Measurements from ENCODE around the gene MRPS18A.

The MRPS18A gene

DNA sequence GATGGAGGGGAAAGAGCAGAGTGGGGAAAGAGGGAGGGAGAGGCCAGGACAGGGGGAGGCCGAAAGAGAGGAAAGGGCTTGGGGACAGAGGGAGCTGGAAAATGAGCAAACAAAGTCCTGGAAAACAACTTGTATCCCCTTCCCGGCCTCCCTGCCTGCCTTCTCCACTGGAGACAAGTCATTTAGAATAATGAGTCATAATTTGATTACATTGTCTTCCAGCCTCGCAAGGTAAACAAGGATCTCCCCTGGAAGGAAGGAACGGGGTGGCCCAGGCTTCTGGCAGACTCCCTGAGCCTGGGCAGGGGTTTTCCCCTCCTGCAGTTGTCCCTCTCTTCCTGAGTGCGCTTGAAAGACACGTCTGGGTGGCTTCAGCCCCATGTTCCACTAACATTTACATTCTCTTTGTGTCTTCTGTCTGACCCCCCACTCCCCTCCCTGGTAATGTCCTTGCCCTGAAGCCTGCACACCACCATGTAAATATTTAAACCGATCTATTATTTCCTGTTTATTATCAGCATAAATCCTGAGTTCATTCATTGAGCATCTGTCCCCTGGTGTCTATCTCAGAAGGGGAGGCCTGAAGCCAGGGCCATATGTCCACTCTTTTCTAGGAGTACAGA, 12.1 kb upstream of the MRPS18A start:
- no peak overlapping the region for H3K27ac ChIP-seq
- no peaks in the 10 kb centered on the region for H3K36me3 ChIP-seq
- no peaks in the 10 kb centered on the region for H3K9me3 ChIP-seq
- no peak overlapping the region for H3K4me3 ChIP-seq (ENCODE audit: low read depth in 1 of 2, low read length in 1 of 2)
- no peaks in the 10 kb centered on the region for H3K4me1 ChIP-seq (ENCODE audit: control insufficient read depth in 1 of 2, insufficient read depth in 1 of 2, low read depth in 1 of 2, low read length in 1 of 2)
- TF ChIP-seq, protein P1, sequence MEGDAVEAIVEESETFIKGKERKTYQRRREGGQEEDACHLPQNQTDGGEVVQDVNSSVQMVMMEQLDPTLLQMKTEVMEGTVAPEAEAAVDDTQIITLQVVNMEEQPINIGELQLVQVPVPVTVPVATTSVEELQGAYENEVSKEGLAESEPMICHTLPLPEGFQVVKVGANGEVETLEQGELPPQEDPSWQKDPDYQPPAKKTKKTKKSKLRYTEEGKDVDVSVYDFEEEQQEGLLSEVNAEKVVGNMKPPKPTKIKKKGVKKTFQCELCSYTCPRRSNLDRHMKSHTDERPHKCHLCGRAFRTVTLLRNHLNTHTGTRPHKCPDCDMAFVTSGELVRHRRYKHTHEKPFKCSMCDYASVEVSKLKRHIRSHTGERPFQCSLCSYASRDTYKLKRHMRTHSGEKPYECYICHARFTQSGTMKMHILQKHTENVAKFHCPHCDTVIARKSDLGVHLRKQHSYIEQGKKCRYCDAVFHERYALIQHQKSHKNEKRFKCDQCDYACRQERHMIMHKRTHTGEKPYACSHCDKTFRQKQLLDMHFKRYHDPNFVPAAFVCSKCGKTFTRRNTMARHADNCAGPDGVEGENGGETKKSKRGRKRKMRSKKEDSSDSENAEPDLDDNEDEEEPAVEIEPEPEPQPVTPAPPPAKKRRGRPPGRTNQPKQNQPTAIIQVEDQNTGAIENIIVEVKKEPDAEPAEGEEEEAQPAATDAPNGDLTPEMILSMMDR (IDR thresholded peaks at IDR 0.05): no peak
- peaks cover 37% of the 10 kb centered on the region for H3K27me3 ChIP-seq

DNA sequence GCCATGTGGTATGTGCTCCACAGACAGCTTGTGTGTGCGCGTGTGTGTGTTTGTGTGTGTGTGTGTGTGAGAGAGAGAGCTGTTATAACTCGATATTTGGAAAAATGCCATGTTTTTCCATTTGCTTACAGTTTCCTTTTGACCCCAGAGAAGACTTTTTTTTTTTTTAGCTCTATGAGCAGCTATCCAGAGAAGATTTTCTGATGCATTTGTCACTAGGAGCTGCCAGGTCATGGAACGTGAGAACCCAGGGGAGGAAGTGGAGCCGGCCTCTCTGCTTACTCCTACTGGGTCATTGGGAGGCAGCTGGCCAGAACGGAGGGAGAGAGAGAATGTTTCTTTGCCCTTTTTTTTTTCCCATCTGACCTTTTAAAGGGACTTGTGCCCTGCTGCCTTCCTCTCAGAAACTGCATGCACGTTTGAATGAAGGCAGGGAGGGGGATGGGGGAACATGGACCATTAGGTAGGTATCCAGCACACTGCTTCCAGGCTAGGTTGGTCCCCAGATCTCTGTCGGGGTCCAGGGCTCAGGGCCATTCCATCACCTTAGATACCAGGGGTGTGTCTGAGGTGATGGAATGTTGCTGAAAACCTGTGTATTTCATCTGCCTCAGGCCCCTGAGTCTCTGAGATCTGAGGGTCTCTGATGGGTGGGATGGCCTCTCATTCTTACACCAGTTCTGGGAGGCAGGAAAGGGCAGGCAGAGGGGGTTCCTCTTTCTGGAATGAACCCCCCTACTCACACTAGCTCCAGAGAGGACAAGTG, 11.2 kb upstream of the MRPS18A start:
- Histone ChIP-seq H3K4me3 (ENCODE audit: low read depth in 1 of 2, low read length in 1 of 2) (no peak overlapping the region), H3K4me1 (ENCODE audit: control insufficient read depth in 1 of 2, insufficient read depth in 1 of 2, low read depth in 1 of 2, low read length in 1 of 2) (no peaks in the 10 kb centered on the region), H3K27ac (no peak overlapping the region), H3K36me3 (no peaks in the 10 kb centered on the region), H3K9me3 (no peaks in the 10 kb centered on the region), H3K27me3 (peaks cover 32% of the 10 kb centered on the region)
- TF ChIP-seq, protein P1 (IDR thresholded peaks at IDR 0.05): no peak

DNA sequence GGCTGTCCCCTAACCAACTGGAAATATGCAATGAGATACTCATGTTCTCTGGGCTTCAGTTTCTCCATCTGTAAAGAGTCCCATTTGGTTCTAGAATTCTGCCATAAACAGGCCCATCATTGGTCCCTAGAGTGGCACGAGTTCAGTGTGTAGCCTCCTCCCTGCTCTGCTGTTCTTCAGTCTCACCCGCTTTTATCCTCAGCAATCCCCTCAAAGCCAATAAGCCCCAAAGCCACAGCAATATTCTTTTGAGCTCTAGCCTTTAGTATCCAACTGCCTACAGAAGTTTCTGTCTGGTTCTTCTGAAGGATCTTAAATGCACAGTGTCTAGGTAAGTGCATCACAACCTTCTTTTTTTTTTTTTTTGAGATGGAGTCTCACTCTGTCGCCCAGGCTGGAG, 9.8 kb upstream of the MRPS18A start:
- H3K27ac ChIP-seq: no peak overlapping the region
- no peak overlapping the region for H3K4me3 ChIP-seq (ENCODE audit: low read depth in 1 of 2, low read length in 1 of 2)
- TF ChIP-seq, protein P1 (IDR thresholded peaks at IDR 0.05): no peak
- H3K9me3 ChIP-seq: no peaks in the 10 kb centered on the region
- H3K36me3 ChIP-seq: no peaks in the 10 kb centered on the region
- H3K4me1 ChIP-seq (ENCODE audit: control insufficient read depth in 1 of 2, insufficient read depth in 1 of 2, low read depth in 1 of 2, low read length in 1 of 2): no peaks in the 10 kb centered on the region
- H3K27me3 ChIP-seq: peaks cover 29% of the 10 kb centered on the region

DNA sequence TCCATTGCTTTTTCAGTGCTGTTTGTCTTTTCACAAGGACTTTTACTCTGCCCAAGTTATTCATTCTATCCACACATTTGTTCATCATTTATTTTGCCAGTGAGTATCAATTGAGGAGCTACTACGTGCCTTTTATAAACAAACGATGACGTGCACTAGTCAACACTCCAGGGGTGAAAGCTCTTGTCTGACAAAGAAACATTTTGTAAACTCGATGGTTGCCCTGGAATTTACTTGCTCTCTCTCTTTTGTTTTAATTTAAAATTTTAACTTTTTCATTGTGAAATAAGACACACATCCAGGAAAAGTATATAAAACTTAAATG, 8.3 kb upstream of the MRPS18A start:
- Histone ChIP-seq H3K36me3 (no peaks in the 10 kb centered on the region), H3K9me3 (no peaks in the 10 kb centered on the region), H3K27me3 (peaks cover 28% of the 10 kb centered on the region), H3K4me3 (ENCODE audit: low read depth in 1 of 2, low read length in 1 of 2) (no peak overlapping the region), H3K4me1 (ENCODE audit: control insufficient read depth in 1 of 2, insufficient read depth in 1 of 2, low read depth in 1 of 2, low read length in 1 of 2) (no peaks in the 10 kb centered on the region), H3K27ac (no peak overlapping the region)
- TF ChIP-seq, protein P1 (IDR thresholded peaks at IDR 0.05): no peak

DNA sequence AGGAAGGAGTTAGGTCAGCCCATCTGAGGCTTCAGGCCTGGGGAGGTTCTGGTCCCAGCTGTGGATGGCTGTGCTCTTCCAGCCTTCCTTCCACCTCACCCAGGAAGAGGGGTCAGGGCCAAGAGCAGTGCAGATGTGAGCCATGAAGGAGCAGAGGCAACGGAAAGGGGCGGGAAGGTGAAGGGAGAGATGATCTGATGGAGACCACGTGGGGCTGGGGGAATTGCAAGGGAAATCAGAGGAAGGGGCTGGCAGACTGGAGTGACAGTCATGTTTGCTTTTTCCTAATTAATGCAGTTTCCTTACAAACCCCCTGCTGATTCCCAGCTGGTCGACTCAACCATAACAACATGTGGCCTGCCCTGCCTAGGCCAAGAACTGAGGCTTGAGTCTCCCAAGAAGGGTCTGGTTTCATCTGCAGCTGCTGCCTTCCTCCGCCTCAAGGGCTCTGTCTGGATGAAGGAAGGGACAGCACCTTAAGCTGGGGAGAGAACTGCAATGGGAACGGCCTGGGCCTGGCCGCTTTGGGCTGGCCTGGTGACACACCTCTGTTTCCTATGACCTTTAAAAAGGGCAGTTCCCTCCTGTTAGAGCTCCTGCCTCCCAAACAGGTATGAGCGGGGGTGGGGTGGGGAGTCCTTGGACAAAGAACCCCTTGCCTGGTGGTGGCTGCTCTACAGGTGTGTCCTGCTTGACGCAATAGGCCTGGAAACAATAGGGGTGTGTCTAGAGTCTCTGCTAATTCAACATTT, 7.8 kb upstream of the MRPS18A start:
- H3K36me3 ChIP-seq: no peaks in the 10 kb centered on the region
- no peaks in the 10 kb centered on the region for H3K9me3 ChIP-seq
- TF ChIP-seq, protein P1 (IDR thresholded peaks at IDR 0.05): no peak
- no peaks in the 10 kb centered on the region for H3K4me1 ChIP-seq (ENCODE audit: control insufficient read depth in 1 of 2, insufficient read depth in 1 of 2, low read depth in 1 of 2, low read length in 1 of 2)
- no peak overlapping the region for H3K4me3 ChIP-seq (ENCODE audit: low read depth in 1 of 2, low read length in 1 of 2)
- peaks cover 34% of the 10 kb centered on the region for H3K27me3 ChIP-seq
- no peak overlapping the region for H3K27ac ChIP-seq
